Endothelial cell of umbilical vein (primary cell): ENCODE results near the gene MAPK4. TPM values are rescaled to one million over a fixed set of nuclear protein-coding genes. Genes with fewer than 3 reads are reported as not detected.
"Not testable (repeated sequence)": the region's sequence is repeated elsewhere in the genome, so short reads cannot be mapped to it uniquely, and the experiment has no call there.

Source experiments
- BruUV-seq: library from RNA; stranded (reverse); fragments of 400-500 nt; replicated peaks from 2 replicates; lab custom pipeline; 2021; lab: Mats Ljungman, UMichigan
- CTCF ChIA-PET: fragments of 300-600, 350-600 bp; sonication (Branson Sonifier 250); formaldehyde crosslinking; loops from one replicate; lab custom pipeline; 2021; ENCODE audit warnings: antibody characterized with exemption, inconsistent platforms; lab: Charles Lee
- POLR2A ChIA-PET: fragments of 300-600, 350-600 bp; sonication (Branson Sonifier 250); formaldehyde crosslinking; loops from one replicate; lab custom pipeline; 2021; ENCODE audit warnings: antibody characterized with exemption, inconsistent platforms; lab: Charles Lee
- DNase-seq: peaks from one replicate; pipeline ENCODE4 v3.0.0-alpha.2; 2011; ENCODE audit warnings: low read depth, low spot score
- FAIRE-seq: peaks from 2 replicates; lab custom pipeline; 2011; peaks lifted over from hg19 to GRCh38; lab: Jason Lieb, UNC
- H2AFZ ChIP-seq: 2 replicates; pipeline ENCODE4 v1.6.0; 2012; ENCODE audit warnings: low read depth, low read length, control low read depth, inconsistent platforms
- H3K27ac ChIP-seq: 2 replicates; pipeline ENCODE4 v1.5.1; 2011; ENCODE audit warnings: low read depth, mild to moderate bottlenecking, control low read depth, low read length, moderate library complexity; ENCODE audit not compliant: insufficient read depth
- H3K27me3 ChIP-seq, 2 experiments: 2 replicates each; pipeline versions ENCODE4 v1.6.0 to v1.6.1; 2011; ENCODE audit warnings: low read length in 2 of 2, mixed read lengths in 1 of 2; ENCODE audit not compliant: control insufficient read depth in 2 of 2, insufficient read depth in 2 of 2
- H3K36me3 ChIP-seq, 2 experiments: 2 replicates in 1 of 2; 3 replicates in 1 of 2; pipeline ENCODE4 v1.5.1; 2011; ENCODE audit warnings: low read length in 2 of 2, mild to moderate bottlenecking in 1 of 2, moderate library complexity in 1 of 2; ENCODE audit not compliant: control insufficient read depth in 2 of 2, insufficient read depth in 2 of 2; ENCODE audit errors: extremely low read depth in 1 of 2
- H3K4me1 ChIP-seq: 3 replicates; pipeline ENCODE4 v1.5.1; 2011; ENCODE audit warnings: mild to moderate bottlenecking, low read length; ENCODE audit not compliant: control insufficient read depth, insufficient read depth; ENCODE audit errors: extremely low read depth
- H3K4me2 ChIP-seq: 2 replicates; pipeline ENCODE4 v1.6.1; 2011; ENCODE audit warnings: low read length, control low read depth, mixed read lengths; ENCODE audit not compliant: insufficient read depth
- H3K4me3 ChIP-seq, 3 experiments: fragments of 200-600 bp in 1 of 3; sonication (generic), shearing (Covaris generic) in 1 of 3; replicated peaks in 1 of 3; 2 replicates each; pipeline ENCODE4 v1.5.1; 2011 to 2016; ENCODE audit warnings: control low read depth in 3 of 3, low read length in 3 of 3, mild to moderate bottlenecking in 2 of 3, inconsistent platforms in 1 of 3, low read depth in 1 of 3, moderate library complexity in 1 of 3; ENCODE audit not compliant: insufficient read depth in 1 of 3
- H3K79me2 ChIP-seq: 2 replicates; pipeline ENCODE4 v1.6.0; 2012; ENCODE audit warnings: low read length, inconsistent platforms; ENCODE audit not compliant: control insufficient read depth, insufficient read depth
- H3K9ac ChIP-seq: replicated peaks from 2 replicates; pipeline ENCODE3; 2011; ENCODE audit warnings: low read length, control low read depth; ENCODE audit not compliant: insufficient read depth; ENCODE audit errors: extremely low read depth
- H3K9me1 ChIP-seq: replicated peaks from 3 replicates; pipeline ENCODE4 v1.6.0; 2011; ENCODE audit warnings: mild to moderate bottlenecking, low read length; ENCODE audit not compliant: control insufficient read depth, insufficient read depth; ENCODE audit errors: extremely low read depth
- H3K9me3 ChIP-seq: replicated peaks from 2 replicates; pipeline ENCODE4 v1.5.1; 2012; ENCODE audit warnings: low read length, inconsistent platforms; ENCODE audit not compliant: control insufficient read depth, insufficient read depth
- H4K20me1 ChIP-seq: replicated peaks from 2 replicates; pipeline ENCODE3; 2011; ENCODE audit warnings: mild to moderate bottlenecking, low read length; ENCODE audit not compliant: control insufficient read depth, insufficient read depth; ENCODE audit errors: extremely low read depth
- CTCF ChIP-seq, 2 donors: IDR thresholded peaks; 1 replicate in 1 of 2; 2 replicates in 1 of 2; pipeline ENCODE4 v1.5.1; 2011; ENCODE audit warnings: low read length in 2 of 2, mild to moderate bottlenecking in 2 of 2, moderate library complexity in 2 of 2, control low read depth in 1 of 2, inconsistent platforms in 1 of 2, low read depth in 1 of 2; ENCODE audit not compliant: insufficient read depth in 1 of 2; ENCODE audit errors: extremely low read depth in 1 of 2
- EZH2 ChIP-seq: IDR thresholded peaks from 2 replicates; pipeline ENCODE4 v1.6.1; 2012; ENCODE audit warnings: borderline replicate concordance, low read depth, mild to moderate bottlenecking, moderate library complexity, low read length, inconsistent platforms; ENCODE audit not compliant: severe bottlenecking
- FOS ChIP-seq: IDR thresholded peaks from 2 replicates; pipeline ENCODE4 v1.6.1; 2011; ENCODE audit warnings: mild to moderate bottlenecking, low read length, moderate library complexity, borderline replicate concordance; ENCODE audit not compliant: insufficient read depth
- GATA2 ChIP-seq: IDR thresholded peaks from 2 replicates; pipeline ENCODE4 v1.7.0; 2011; ENCODE audit warnings: low read depth, mild to moderate bottlenecking, moderate library complexity, mixed read lengths, low read length; ENCODE audit not compliant: insufficient read length, insufficient read depth
- JUN ChIP-seq: IDR thresholded peaks from 2 replicates; pipeline ENCODE4 v1.6.1; 2011; ENCODE audit warnings: borderline replicate concordance, low read depth; ENCODE audit not compliant: insufficient read length, insufficient read depth
- MAX ChIP-seq: IDR thresholded peaks from 2 replicates; pipeline ENCODE4 v1.6.1; 2011; ENCODE audit not compliant: insufficient read depth, insufficient read length
- POLR2AphosphoS5 ChIP-seq: IDR thresholded peaks from 2 replicates; pipeline ENCODE4 v1.6.1; 2012; ENCODE audit warnings: low read depth, mild to moderate bottlenecking, control low read depth, low read length, moderate library complexity; ENCODE audit not compliant: insufficient read depth
- dilution Hi-C: fragments of 300-500 bp; cut with MboI; formaldehyde crosslinking; loops from one replicate; pipeline ENCODE4 v1.15.0; 2019; ENCODE audit warnings: low sequenced_read_pairs; ENCODE audit not compliant: extremely low pct_ligation_motif_present
- intact Hi-C: fragments of 100-400 bp; cut with micrococcal nuclease; formaldehyde crosslinking; loops from one replicate; pipeline ENCODE4 v1.10.0; 2022
- polyA plus RNA-seq, 4 experiments: library from polyadenylated mRNA; depleted of rRNA in 3 of 4; stranded (reverse) in 3 of 4; unstranded in 1 of 4; fragments of >200 nt; gene quantifications; 2 replicates each; pipeline versions ENCODE4 v1.2.1 to v1.2.3, GENCODE V29; 2011 to 2012; ENCODE audit warnings: missing spikeins in 1 of 4
- total RNA-seq: library from RNA; stranded (reverse); gene quantifications from 2 replicates; pipeline ENCODE4 v1.2.3, GENCODE V29; 2021

MAPK4 gene
- total and polyA plus RNA-seq, 2 donors (not counting 3 experiments of a cell fraction or from before 2014, with no cell fraction given) = not detected

GRCh38 chr18:50571606-50572005, 11.7 kb downstream of the MAPK4 start:
- FAIRE-seq (no peak), DNase-seq (no peak)
- ChIA-PET POLR2A (no interaction called here), CTCF (no interaction called here)
- H4K20me1 ChIP-seq = no peaks in the 10 kb centered on the region
- no peaks in the 10 kb centered on the region for H3K9me1 ChIP-seq
- BruUV-seq = no TSS peak
- no peak overlapping the region for H3K27ac ChIP-seq
- H3K4me2 ChIP-seq = no peak overlapping the region
- no peaks in the 10 kb centered on the region for H3K36me3 ChIP-seq
- TF ChIP-seq MAX = no peak
- TF ChIP-seq POLR2AphosphoS5 = no peak
- no peak for TF ChIP-seq EZH2
- TF ChIP-seq GATA2 = no peak
- TF ChIP-seq CTCF (IDR thresholded peaks at IDR 0.05; ENCODE audit: extremely low read depth in 1 of 2, insufficient read depth in 1 of 2, low read depth in 1 of 2, low read length in 2 of 2) = no peak
- TF ChIP-seq JUN = no peak
- no peak for TF ChIP-seq FOS
- H3K9me3 ChIP-seq = no peaks in the 10 kb centered on the region
- no peak overlapping the region for H3K9ac ChIP-seq
- no peaks in the 10 kb centered on the region for H3K27me3 ChIP-seq
- no peak overlapping the region for H3K4me3 ChIP-seq
- no peak overlapping the region for H2AFZ ChIP-seq
- no peaks in the 10 kb centered on the region for H3K4me1 ChIP-seq
- intact Hi-C loops (no loop called here), dilution Hi-C loops (no loop called here)
- no peaks in the 10 kb centered on the region for H3K79me2 ChIP-seq

GRCh38 chr18:50573196-50573595, 13.3 kb downstream of the MAPK4 start:
- H3K4me3 ChIP-seq, H3K27me3 ChIP-seq, DNase-seq, POLR2A ChIA-PET, BruUV-seq, H3K79me2 ChIP-seq, intact Hi-C loops, H4K20me1 ChIP-seq, H2AFZ ChIP-seq, FAIRE-seq, CTCF ChIA-PET, H3K9me1 ChIP-seq, H3K4me1 ChIP-seq, H3K9me3 ChIP-seq, H3K4me2 ChIP-seq, dilution Hi-C loops, H3K27ac ChIP-seq, H3K9ac ChIP-seq, H3K36me3 ChIP-seq: not testable (repeated sequence)
